Uterus (tissue), 2 donors: Measurements from ENCODE around the gene STXBP5.

Experiments used
- POLR2A ChIP-seq, 2 donors: fragments of 450-650 bp; IDR thresholded peaks; one replicate each; pipeline ENCODE4 v1.6.1; 2016; ENCODE audit warnings: antibody characterized with exemption in 2 of 2, mild to moderate bottlenecking in 1 of 2, moderate library complexity in 1 of 2
- TF ChIP-seq, protein P1 (sequence below), 4 experiments: fragments of 200-600 bp in 2 of 4; fragments of 450-650 bp in 2 of 4; sonication (generic) in 2 of 4; IDR thresholded peaks; one replicate each; pipeline ENCODE4 v1.5.1; 2016 to 2019; ENCODE audit warnings: antibody characterized with exemption in 4 of 4, mild to moderate bottlenecking in 2 of 4, moderate library complexity in 1 of 4

DNA sequence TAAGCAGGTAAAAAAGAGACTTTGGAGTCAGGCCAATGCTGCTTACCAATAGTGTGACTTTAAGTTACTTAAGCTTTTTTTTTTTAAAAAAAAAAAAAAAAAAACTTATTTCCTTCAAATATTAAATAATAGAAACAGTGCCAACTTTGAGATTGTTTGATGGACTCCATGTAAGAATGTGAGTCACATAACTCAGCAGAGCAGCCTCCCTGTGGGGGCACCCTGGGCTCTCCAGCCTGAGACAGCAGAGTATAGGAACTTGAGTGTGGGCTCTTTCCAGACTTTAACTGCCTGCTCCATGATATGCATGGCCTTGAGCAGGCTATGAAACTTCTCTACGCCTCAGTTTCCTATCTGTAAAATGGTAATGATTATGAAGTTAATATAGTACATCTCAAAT, 190.9 kb downstream of the STXBP5 start:
- TF ChIP-seq, protein P1, sequence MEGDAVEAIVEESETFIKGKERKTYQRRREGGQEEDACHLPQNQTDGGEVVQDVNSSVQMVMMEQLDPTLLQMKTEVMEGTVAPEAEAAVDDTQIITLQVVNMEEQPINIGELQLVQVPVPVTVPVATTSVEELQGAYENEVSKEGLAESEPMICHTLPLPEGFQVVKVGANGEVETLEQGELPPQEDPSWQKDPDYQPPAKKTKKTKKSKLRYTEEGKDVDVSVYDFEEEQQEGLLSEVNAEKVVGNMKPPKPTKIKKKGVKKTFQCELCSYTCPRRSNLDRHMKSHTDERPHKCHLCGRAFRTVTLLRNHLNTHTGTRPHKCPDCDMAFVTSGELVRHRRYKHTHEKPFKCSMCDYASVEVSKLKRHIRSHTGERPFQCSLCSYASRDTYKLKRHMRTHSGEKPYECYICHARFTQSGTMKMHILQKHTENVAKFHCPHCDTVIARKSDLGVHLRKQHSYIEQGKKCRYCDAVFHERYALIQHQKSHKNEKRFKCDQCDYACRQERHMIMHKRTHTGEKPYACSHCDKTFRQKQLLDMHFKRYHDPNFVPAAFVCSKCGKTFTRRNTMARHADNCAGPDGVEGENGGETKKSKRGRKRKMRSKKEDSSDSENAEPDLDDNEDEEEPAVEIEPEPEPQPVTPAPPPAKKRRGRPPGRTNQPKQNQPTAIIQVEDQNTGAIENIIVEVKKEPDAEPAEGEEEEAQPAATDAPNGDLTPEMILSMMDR (IDR thresholded peaks at IDR 0.05): no peak
- no peak for TF ChIP-seq POLR2A (IDR thresholded peaks at IDR 0.05)
